ENCODE data around the gene FCSK.
A peak's percentile ranks its signal among the peaks of the same experiment; 100 is the strongest.
"Not testable (repeated sequence)": the region's sequence is repeated elsewhere in the genome, so short reads cannot be mapped to it uniquely, and the experiment has no call there.

Gene FCSK

DNA sequence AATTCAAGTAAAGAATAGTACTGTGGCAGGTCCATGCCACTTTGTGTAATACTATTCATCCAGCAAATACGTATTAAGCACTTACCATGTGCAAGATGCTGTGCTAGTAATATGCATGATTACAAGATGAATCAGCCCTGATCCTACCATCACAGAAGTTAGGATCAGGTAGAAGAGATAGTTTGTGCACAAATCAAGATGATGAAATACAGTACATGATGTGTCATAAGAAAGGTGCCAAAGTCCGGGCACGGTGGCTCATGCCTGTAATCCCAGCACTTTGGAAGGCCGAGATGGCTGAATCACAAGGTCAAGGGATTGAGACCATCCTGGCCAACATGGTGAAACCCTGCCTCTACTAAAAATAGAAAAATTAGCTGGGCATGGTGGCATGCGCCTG is 58.1 kb downstream of the FCSK start:
- no peak overlapping the region for H3K4me3 ChIP-seq (ENCODE audit: low read depth, low read length)
- DNase-seq (ENCODE audit: low read depth), result no peak

DNA sequence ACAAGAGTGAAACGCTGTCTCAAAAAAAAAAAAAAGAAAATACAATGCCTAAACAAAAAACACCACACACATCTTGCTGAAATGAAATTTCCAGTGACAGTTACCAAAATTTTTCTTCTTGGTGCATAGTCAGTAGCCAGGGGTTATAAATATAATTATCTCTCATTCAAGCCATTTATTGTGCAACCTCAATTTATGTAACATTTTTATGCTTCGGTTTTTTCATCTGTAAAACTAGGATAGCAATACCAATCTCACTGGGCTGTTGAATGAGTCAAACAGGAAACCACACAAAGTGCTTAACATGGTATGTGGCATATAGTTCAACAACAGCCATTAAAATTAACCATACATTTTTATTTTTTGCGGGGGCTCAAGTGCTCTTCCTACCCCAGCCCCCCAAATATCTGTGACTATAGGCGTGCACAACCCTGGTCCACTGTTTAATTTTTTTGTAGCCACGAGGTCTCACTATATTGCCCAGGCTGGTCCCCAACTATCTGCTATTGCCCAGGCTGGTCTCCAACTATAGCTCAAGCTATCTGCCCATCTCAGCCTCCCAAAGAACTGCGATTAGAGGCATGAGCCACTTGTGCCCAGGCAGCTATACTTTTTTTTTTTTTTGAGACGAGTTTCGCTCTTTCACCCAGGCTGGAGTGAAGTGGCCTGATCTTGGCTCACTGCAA is 66.4 kb downstream of the FCSK start:
- DNase-seq (ENCODE audit: low read depth), result peak; percentile 23
- H3K4me3 ChIP-seq (ENCODE audit: low read depth, low read length), result no peak overlapping the region

DNA sequence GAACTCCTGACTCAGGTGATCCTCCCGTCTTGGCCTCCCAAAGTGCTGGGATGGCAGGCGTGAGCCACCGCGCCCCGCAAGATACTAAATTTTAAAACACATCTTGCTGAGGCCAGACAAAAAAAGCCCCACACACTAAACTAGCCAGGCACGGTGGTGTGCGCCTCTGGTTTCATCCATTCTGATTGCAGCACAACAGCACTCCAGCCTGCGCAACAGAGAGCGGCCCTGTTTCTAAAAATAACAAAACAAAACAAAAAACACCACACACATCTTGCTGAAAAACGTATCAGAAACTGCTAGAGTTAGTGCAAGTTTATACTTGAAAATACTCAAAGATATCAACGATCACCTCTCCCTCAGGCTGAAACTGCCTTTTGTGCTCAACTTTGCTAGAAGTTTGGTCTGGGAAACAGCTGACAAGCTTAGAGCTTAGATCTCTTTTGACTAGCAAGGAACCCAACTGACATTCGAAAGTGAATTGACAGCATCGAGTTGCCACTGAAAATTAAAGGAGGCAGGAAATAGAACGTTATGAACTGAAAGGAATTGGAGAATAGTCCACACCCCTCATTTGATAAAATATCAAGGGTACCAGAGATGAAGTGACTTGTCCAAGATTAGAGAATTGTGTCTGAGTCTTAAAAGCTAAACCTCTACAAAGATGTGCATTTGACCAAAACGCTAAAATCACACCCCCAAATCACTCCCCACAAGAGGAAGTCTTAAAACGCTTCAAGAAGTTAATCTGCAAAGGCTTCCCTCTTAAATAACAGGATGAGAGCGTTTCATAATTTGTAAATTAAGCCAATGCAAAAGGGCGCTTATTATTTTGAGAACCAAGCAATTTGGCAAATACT is 68.1 kb downstream of the FCSK start:
- no peak for DNase-seq (ENCODE audit: low read depth)
- peak overlapping the region; percentile 97 for H3K4me3 ChIP-seq (ENCODE audit: low read depth, low read length)

DNA sequence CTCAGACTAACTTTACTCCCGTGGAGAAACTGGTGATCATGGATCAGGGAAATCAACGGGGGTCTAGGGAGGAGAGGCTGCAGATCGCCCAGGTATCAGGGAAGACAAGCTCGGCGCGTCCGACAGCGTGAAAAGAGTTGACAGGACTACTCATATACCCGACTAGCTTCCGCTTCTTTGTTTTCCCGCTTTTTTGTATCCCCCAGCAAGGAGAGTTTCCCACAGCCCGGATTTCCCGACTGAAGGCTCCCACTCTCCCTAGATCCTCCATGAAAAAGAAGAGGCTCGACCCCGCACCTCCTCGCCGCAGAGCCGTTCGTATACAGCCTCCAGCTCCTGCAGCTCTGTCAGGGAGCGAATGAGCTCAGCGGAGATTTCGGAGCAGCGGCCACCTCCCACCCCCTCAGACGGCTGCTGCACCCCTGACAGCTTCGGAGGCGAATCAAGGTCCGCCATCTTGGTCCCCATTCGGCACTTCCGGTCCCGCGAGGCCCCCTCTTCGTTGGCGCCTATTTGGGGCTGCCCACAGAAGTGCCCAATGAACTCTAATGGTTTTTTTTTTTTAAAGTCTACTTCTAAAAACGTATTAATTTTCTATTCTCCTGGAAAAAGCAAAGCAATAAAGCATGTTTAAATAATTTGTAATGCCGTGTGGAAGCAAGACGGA is 68.8 kb downstream of the FCSK start, which contains the start of gene COG4:
Gene COG4, minus strand, starts transcription at position 479 of the 667 bp plus-strand sequence. Its CDS starts 11 bp downstream, at position 468.
- DNase-seq (ENCODE audit: low read depth), result peak; percentile 45
- peak within 1 kb of the TSS; percentile 97 for H3K4me3 ChIP-seq (ENCODE audit: low read depth, low read length)

DNA sequence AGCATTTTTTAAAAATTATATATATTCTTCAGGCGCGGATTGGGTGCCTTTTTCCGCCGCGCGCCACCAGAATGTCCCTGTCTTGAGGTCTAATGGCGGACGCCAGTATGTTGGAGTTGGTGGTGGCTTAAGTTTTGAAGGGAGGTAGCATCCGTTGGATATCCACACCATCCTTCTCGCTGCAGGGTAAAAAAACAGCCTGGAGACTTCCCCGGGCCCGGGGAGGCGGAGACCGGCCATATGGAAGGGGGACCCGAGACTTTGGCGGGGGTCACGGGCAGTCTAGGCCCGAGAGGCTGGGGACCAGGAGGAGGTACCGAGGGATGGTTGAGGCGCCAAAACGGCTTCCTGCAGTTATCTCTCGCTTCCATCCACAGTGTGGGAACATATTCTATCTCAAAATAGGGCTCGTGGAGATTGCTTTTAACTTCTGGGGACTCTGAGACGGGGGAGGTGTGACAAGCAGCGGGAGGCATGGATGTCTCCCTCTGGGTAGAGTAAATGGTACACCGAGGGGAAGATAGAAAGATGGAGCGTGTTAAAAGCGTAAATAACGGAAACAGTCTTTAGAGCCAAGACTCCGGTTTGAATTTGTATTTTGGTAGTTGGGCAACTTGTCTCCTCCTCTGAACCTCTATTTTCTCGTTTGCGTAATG is 69.5 kb downstream of the FCSK start, which contains the start of gene SF3B3:
Gene SF3B3, plus strand, starts transcription at position 74 of the 656 bp plus-strand sequence. CDS start 2,841 bp downstream, outside the sequence.
- DNase-seq (ENCODE audit: low read depth), result no peak
- peak within 1 kb of the TSS; percentile 97 for H3K4me3 ChIP-seq (ENCODE audit: low read depth, low read length)

DNA sequence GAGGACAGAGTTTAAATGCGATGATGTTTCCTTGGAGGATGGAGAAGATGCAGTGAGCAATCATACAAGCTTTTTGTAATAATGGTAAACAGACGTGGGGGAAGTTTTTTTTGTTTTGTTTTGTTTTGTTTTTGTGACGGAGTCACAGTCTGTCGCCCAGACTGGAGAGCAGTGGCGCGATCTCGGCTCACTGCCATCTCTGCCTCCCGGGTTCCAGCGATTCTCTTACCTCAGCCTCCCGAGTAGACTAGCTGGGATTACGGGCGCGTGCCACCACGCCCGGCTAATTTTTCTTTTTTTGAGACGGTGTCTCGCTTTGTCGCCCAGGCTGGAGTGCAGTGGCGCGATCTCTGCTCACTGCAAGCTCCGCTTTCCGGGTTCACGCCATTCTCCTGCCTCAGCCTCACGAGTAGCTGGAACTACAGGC is 70.0 kb downstream of the FCSK start:
- DNase-seq (ENCODE audit: low read depth), result not testable (repeated sequence)
- H3K4me3 ChIP-seq (ENCODE audit: low read depth, low read length), result peak overlapping the region; percentile 97

DNA sequence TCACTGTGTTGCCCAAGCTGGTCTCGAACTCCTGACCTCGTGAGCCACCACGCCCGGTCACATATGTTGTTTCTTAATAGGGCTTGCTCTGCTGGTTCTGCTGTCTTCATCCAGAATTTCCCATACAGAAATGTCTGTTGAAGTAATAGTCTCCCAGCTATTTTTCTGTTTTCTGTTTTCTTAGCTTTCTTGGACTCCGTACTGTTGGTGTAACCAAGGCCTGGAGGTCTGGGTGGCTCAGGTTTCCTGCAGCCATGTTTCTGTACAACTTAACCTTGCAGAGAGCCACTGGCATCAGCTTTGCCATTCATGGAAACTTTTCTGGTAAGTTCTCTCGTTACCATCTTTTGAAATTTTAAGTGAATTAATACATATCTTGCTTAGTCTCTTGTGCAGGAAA is 72.0 kb downstream of the FCSK start:
- DNase-seq (ENCODE audit: low read depth), result no peak
- H3K4me3 ChIP-seq (ENCODE audit: low read depth, low read length), result peak overlapping the region; percentile 20

DNA sequence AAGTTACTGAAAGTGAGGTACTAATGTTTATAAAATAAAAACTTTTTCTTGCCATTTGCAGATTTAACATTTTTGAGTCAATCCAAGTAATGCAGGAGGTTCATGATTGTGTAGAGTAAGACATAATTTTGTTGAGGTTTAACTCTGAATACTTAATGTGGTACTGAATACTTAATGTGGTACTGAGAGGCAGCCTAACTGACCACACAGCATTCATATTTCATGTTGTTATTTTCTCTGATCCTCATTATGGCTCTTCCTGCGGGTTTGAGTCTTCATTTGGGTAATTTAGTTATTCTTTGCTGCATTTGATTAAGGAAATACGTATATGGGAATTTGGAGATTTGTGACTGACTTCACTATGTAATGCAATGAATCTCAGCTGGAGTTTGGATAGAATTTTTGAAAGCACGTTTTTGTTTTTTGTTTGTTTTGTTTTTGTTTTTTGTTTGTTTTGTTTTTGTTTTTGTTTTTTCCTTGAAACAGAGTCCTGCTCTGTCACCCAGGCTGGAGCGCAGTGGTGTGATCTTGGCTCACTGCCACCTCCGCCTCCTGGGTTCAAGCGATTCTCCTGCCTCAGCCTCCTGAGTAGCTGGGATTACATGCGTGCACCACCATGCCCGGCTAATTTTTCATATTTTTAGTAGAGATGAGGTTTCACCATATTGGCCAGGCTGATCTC is 73.1 kb downstream of the FCSK start:
- DNase-seq (ENCODE audit: low read depth), result no peak
- no peak overlapping the region for H3K4me3 ChIP-seq (ENCODE audit: low read depth, low read length)

DNA sequence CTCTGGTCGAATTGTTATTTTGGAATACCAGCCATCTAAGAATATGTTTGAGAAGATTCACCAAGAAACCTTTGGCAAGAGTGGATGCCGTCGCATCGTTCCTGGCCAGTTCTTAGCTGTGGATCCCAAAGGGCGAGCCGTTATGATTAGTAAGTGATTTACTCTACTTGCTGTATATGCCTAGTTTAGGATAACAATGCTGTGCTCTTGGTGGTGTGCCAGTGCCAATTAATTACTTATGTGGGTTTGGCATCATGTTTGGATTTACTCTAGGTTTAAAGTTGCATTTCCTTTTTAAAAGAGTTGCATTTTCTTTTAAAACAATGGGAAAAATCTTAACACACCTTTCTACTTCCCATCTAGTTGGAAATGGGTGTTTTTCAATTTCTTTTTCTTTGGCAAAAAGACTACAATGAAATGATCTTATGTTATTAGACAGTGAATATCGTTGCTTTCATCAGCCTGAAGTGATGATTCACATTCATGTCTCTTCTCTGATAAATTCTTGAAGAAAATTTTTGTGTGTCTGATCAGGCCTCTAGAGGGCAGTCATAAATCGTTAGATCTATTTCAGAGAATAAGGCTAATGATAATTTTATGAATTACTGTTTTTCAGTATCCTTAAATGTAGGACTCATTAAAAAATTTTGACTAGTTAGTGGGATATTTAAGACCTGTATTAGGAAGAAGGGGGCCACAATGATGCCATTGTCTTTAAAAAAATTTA is 74.8 kb downstream of the FCSK start:
- H3K4me3 ChIP-seq (ENCODE audit: low read depth, low read length), result no peak overlapping the region
- peak; percentile 18 for DNase-seq (ENCODE audit: low read depth)

Data from skeletal muscle cell (primary cell).